SK-MEL-5 (cell line): ENCODE data around the gene TCF4. TPM values are rescaled to one million over a fixed set of nuclear protein-coding genes. Genes with fewer than 3 reads are reported as not detected.

ENCODE experiments used
- DNase-seq: peaks from one replicate; pipeline ENCODE4 v3.0.0-alpha.2; 2016; ENCODE audit warnings: low read depth, low spot score
- in situ Hi-C: cut with HindIII; loops from 2 replicates; pipeline ENCODE4 v1.10.0; 2016; ENCODE audit warnings: low sequenced_read_pairs, high pct_unique_total_duplicates, low pct_unique_long_range_greater_than_20kb
- total RNA-seq: library from RNA; depleted of rRNA; stranded (reverse); fragments of >200 nt; shearing (Covaris generic); gene quantifications from 2 replicates; pipeline ENCODE4 v1.2.3, GENCODE V29; 2014

TCF4 gene
- total RNA-seq, 1 experiment from 2014 or later, result 0.98 TPM

DNA sequence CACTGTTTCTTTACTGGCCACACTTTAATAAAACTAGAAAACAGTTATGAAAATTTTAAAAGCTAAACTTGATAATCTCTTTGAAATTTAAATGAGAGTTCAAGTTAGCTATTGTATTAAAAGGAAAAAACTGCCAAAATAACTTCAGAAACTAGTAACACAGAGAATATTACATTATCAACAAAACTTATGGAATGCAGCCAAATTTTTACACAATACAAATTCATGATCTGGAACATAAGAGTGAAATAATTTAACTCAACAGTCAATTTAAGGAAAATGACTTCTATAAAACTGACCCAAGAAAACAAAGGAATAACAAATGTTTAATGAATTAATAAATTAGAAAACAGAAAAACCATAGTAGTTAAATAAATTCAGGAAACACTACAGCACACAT, 65.0 kb downstream of the TCF4 start:
- in situ Hi-C loops, result no loop called here
- no peak for DNase-seq

DNA sequence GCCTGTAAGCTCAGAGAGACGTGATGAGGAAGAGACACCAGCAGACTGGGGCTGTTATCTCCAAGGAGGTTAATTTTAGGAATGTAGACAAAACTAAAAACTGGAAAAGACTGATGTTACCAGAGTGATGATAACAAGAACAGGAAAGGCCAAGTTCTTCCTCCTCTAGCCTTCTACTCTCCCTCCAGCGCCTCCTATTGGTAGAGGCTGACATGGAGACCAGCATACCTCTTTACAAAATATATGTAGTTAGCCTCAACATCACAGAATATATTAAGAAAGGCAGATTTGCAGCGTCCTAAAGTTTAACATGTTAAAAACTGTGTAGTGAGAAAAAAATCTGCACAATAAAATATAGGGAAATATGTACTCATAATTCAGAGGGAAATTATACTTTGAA, 66.0 kb downstream of the TCF4 start:
- DNase-seq, result peak; percentile 69
- in situ Hi-C loops, result no loop called here

DNA sequence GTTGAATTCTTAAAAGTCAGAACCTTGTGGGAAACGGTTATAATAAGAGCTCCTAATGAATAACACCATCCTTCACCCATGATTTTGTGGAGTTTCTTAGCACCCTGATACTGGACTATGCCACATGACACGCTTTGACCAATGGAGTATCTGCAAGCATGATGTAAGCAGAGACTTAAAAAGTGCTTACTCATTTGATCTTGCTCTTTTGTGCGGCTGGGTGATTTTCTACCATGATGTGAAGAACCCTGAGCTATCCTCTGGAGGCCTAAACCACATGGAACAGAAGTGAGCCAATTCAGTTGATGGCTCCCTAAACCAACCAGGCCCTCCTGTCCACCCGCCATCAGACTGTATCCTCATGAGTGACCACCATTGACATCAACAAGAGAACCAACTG, 70.9 kb downstream of the TCF4 start:
- in situ Hi-C loops, result no loop called here
- DNase-seq, result no peak

DNA sequence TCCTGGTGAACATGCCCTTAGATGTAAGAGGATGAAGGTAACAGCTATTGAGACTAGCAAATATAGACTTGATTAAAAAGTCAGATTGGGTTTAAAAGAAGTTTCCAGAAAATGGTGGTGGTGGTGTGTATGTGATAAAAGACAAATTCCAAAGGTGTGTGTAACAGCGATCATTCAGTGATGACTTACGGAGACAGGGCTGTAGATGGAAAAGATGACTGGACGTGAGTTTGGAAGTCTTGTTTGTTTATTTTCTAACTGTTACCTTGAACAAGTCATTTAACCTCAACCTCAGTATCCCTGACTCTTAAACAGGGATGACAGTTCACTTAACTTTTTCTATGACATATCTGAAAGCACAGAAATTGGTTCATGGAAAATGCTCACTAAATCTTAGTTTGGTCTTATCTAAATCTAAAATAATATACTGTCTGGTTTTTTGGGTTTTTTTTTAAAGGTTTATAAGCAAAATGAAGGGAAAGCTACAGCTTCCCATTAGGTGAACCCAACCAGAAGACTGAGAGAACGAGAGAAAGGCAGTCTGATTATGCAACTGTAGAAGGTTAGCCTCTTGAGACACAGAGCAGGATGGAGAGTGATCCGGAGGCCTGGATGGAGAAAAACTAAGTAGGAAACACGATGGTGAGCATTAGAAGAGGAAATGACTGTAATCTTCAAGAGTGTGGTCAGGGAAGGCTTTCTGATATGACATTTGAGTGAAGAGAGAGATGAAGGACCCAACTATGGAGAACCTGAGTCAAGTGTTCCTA, 71.9 kb downstream of the TCF4 start:
- no peak for DNase-seq

DNA sequence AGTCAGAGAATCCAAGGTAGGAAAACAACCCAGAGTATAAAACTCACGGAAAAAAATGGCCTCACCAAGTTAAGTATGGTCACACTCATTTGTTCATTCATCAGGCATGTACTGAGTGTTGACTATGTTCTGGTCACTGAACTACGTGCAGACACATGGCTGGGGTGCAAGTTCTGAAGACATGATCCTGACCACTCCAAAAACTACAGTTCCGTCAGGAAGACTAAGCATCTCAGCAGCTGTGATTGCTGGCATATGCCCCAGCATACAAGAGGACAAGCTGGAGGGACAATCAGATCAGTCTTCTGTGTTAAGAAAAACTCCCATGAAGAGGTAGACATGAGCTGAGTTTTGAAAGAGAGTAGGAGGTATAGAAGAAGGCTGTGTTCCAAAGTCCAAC, 72.8 kb downstream of the TCF4 start:
- in situ Hi-C loops, result no loop called here

More for the DNA sequence above, 71.9 kb downstream of the TCF4 start:
- in situ Hi-C loops, result no loop called here

DNA sequence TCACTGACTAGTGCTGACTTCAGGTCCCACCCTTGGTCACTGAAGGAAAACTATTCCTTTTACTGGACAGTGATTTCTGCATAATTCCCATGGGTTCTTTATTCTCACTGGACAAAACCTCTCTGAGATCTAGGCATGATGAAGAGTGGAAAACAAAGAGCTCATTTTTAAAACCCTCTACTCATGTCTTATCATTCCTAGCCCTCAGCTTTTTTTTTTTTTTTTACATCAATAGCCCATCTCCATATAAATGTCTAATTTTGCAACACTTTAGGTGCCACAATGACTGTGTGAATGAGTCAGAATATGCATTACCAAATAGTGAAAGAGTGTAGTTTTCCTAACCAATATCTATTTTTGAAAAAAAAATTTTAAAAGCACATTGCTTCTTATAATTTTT, 74.8 kb downstream of the TCF4 start:
- in situ Hi-C loops, result no loop called here
- DNase-seq, result peak; percentile 21

More for the DNA sequence above, 72.8 kb downstream of the TCF4 start:
- DNase-seq, result no peak

DNA sequence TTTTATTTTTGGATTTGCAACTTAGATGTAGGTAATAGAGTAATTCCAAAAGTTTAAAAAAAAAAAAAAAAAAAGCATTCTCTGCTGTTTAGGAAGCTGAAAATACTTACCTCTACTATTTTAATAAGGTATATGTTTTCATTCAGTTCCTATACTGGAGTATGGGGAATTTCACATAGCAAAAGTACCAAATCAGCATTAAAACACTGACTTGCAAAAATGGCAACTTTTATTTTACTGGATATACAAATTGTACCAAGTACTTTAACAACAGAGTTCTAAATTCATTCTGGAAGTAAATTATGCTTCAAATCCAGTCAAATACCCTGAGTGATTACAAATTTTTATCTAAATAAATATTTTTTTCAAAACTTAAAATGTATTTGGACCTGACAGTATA, 76.7 kb downstream of the TCF4 start:
- in situ Hi-C loops, result no loop called here

DNA sequence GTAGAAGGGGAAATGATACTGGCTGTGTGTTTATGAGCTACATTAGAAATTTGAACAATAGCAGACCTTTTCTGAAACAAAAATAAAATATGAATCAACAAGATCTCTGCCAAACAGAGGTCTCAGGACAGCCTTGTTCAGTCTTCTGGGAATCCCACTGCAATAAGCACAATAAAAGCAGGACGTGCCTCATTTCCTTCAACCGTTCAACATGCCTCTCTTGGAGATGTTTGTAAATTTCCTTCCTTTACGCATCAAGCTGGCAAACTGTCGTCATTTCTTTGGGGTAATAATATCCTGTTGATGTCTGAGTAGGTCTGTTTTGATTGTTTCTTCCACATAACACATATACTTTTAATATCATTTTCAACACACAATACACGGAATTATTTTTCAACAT, 77.2 kb downstream of the TCF4 start:
- in situ Hi-C loops, result no loop called here
- DNase-seq, result no peak

More for the DNA sequence above, 76.7 kb downstream of the TCF4 start:
- DNase-seq, result no peak

DNA sequence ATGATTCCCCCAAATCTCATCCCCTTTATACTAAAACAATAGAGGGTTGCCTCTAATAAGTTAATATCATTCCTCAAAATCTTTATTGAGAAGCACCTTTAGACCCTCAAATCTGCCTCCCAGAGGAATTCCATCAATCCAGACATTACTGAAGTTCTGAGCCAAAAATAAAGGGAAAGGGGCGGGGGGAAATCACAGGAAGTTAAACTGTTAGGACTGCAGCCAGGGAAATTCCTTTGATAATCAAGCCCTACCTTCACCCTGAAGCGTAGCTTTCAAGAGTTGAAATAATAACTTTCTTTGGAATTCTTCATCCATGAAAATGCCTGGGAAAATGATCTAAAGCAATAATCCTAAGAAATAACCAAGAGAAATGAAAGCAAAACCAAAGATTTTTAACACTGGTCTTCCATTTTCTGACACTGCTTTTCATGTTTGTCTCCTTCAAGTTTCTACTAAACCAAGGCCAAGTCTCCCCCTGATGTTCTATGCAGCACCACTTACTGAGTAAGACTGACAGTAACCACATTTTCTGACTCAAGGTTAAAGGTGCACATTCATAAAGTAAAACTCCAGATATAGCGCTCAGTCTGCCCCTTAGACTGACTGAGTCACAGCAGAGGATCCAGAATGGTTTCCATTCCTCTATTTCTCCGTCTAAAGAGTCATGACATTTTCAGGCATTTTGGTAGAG, 78.2 kb downstream of the TCF4 start:
- in situ Hi-C loops, result no loop called here
- DNase-seq, result no peak

DNA sequence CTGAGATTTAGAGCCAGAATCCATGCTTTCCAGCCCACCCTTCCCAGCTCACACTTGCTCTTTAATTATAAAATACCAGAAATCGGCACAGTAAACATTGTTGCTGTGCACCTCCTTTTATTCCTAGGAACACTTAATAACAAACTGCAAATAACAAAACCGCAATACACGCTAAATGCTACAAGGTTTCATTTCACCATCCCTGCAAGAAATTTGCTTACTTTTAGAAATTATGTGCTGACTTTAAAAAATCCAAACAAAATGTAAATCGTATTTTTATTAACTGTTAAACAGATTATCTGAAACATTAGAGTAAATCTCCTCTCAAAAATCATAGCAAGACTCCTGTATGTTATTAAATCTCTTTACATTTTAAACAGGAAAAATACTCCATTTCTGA, 79.3 kb downstream of the TCF4 start:
- in situ Hi-C loops, result no loop called here

DNA sequence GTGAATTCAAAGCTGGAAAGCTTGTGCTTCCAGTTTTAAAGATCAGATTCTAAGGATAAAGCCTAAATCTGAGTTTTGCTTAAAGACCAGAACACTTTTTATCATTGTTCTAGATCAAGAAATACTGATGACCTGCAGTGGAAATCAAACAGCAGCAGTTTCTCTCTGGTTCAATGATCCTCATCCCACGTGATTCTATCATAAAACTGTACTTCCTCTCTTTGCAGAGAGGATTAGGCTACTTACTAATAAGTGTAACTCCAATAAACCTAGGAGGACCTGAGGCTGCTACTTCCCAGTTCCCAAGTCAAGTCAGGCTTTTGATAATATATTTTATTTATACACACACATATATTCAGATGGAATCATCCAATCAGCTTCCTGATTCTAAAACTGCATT, 81.9 kb downstream of the TCF4 start:
- no peak for DNase-seq
- in situ Hi-C loops, result no loop called here

More for the DNA sequence above, 79.3 kb downstream of the TCF4 start:
- no peak for DNase-seq

DNA sequence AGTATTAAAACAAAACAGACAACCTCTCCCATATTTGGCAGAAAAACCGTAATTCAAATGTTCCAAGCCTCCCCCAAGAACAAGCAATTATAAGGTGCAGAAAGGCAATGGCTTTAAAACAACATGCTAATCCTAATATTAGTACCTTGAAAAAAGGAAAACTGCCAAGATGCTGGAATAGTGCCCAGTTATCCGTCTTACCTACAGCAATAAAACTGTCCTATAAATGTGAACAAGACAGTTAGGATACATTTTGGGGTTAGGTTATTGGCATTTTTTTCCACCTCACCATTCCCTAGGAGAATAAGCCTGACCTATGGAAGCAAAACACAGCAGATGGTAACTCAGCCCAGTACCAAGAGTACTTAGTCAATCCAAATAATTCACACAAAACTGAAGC, 83.2 kb downstream of the TCF4 start:
- DNase-seq, result no peak
- in situ Hi-C loops, result no loop called here

DNA sequence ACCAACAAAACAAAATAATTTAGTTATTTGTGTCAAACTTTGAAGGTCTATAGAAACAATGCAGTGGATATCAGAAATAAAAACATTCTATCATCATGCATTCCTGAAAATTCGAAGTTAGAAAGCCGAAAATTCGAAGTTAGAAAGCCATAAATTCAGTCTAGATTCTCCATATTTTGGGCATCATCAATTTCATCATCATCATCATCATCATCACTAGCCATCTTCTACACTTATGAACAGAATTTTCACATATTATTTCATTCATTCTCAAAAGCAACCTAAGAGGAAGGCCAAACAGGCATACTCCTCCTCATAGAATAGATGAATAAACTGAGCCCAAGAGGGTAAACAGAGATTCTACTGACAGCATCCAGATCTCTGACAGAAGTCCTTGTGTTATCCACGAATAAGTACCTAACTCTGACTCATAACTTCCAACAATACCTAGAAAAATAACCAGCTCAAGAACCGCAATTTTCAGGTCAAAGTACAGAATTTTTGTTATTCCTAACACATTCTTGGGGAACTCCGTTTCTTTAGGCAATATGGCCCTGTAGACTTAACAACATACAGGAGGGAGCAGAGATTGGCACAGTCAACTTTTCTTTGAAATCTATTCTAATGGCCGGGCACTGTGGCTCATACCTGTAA, 84.7 kb downstream of the TCF4 start:
- DNase-seq, result no peak
- in situ Hi-C loops, result no loop called here

DNA sequence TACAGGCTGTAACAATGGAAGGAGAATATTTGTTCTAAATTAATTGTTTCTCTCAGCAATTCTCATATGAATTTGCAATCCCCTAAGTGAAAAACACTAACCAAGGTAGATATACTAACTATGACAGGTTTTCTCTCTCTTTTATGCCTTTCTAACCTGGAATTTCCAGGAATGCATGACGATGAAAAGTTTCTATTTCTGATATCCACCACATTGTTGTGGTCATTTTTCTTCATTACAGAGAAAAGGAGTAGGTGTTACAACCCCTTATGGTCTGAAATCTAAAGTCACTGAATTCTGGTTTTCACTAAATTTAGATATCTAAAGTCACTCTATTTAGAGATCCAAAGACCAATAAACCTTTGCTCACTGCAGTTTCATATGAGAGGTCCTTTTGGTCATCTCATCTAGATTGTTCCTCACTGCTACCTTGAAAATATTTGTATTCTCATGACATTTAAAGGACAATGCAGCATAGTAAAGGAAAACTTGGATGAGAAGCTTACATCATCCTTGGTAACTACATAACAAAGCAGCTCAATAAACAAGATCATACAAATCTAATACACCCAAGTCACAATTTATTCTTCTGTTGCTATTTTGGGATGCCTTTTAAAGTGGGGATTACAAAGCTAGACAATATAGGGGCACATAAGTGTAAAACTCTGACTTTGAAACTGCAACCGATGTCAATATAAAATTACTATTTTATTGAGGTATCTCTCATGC, 85.8 kb downstream of the TCF4 start:
- no peak for DNase-seq
- in situ Hi-C loops, result no loop called here

DNA sequence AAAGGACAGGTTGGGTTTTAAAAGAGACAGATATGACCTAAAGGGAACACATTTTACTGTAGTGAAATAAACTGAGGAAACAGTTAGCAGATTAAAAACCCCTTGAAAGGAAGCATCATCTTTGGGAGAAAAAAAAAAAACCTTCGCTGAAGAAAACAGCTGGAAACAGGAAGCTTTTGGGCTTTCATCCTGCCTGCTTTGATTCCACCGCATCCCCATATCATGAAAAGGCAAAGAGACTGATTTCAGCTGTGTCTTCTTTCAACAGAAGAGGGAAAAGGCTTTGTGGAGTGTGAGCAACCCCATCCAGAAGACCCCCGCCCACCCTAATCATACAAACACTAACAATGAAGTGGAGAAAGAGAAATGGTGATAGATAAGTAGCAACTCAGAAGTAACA, 86.4 kb downstream of the TCF4 start:
- DNase-seq, result no peak
- in situ Hi-C loops, result no loop called here

DNA sequence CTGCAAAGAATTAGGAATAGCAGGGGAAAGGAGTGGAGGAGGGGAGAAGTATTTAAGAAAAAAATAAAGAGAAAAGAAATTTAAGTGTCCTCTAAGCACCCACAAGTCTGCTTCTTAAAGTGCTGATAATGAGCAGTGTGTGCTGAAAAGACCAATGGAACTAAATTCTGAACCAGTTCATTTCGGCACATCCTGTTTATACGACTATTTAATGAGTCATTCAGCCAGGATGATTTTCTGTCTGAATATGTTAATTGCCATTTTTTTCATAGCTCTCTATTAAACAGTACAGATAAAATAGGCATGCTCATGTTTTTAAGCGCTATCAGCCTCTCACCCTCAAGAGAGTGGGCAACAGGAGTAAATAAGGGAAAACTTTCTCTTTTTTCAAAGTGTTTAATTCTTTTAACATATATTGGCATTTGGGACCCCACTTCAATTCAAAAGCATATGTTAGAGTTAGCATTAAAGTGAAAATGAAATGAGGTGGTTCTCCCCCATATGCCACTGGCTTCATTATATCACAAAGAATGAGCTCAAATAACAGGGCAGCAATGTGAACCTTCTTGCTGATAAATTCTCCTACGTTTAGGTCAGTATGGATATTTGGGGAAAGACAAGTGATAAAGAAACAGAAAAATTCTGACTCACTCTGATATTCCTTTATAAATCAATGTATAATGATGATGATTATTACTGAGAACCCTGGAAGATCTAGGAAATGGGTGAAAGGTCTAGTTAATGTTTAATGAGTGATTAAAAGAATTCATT, 87.5 kb downstream of the TCF4 start:
- DNase-seq, result no peak
- in situ Hi-C loops, result no loop called here

DNA sequence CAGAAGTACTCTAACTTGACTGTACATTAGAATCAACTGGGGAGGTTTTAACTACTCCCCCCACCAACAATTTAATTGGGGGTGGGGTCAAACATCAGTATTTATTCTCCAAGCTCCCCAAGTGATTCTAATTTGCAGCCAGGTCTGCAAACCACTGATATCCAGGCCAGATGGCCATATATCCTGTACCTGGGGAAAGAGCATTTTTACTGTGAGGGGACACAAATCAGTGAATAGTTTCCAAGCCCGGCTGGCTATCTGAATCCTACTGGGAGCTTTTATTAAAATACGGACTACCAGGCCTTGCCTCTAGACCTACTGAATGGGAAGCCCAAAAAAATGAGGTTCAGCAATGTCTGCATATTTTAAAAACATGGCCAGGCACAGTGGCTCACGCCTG, 88.5 kb downstream of the TCF4 start:
- in situ Hi-C loops, result no loop called here
- DNase-seq, result no peak
